22Rv1 (cell line): ENCODE data around the gene PLCB4.
A peak's percentile ranks its signal among the peaks of the same experiment; 100 is the strongest.

ENCODE experiments used
- ZFX ChIP-seq: fragments of 450-650 bp; IDR thresholded peaks from 2 replicates; pipeline ENCODE4 v1.6.1; 2017; ENCODE audit warnings: antibody characterized with exemption, borderline replicate concordance
- TF ChIP-seq, protein P1 (sequence below): fragments of 450-650 bp; IDR thresholded peaks from 2 replicates; pipeline ENCODE4 v1.5.1; 2017; ENCODE audit warnings: mild to moderate bottlenecking

DNA sequence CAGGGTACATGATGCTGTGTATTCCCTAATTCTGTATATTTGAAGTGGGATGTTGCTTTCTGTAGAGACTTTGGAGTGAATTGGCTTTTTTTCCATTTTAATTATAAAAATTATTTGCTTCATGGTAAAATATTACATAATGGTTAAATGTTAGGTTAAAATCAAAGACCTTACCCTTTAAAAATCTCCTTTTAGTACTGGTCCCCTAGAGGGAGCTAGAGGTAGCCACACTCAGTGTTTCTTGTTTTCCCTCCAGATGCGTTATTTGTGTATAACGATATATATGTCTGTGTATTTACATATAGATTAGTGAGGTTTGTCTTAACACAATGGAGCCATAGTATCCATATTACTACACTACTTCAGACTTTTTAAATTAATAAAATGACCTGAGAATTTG is 146.7 kb downstream of the PLCB4 start:
- TF ChIP-seq, protein P1, sequence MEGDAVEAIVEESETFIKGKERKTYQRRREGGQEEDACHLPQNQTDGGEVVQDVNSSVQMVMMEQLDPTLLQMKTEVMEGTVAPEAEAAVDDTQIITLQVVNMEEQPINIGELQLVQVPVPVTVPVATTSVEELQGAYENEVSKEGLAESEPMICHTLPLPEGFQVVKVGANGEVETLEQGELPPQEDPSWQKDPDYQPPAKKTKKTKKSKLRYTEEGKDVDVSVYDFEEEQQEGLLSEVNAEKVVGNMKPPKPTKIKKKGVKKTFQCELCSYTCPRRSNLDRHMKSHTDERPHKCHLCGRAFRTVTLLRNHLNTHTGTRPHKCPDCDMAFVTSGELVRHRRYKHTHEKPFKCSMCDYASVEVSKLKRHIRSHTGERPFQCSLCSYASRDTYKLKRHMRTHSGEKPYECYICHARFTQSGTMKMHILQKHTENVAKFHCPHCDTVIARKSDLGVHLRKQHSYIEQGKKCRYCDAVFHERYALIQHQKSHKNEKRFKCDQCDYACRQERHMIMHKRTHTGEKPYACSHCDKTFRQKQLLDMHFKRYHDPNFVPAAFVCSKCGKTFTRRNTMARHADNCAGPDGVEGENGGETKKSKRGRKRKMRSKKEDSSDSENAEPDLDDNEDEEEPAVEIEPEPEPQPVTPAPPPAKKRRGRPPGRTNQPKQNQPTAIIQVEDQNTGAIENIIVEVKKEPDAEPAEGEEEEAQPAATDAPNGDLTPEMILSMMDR: peak; percentile 78
- TF ChIP-seq ZFX: no peak
